OCI-LY1 (cell line): ENCODE data around the gene GULP1.

ENCODE experiments used
- CTCF ChIP-seq: fragments of 200-600 bp; sonication (generic), shearing (Covaris generic); IDR thresholded peaks from 2 replicates; pipeline ENCODE4 v1.5.1; 2017; ENCODE audit warnings: mild to moderate bottlenecking, antibody characterized with exemption, low read length, moderate library complexity, mixed read lengths
- EZH2 ChIP-seq: fragments of 200-600 bp; sonication (generic), shearing (Covaris generic); IDR thresholded peaks from 2 replicates; pipeline ENCODE4 v1.8.0; 2017; ENCODE audit warnings: borderline replicate concordance, mixed run types, mild to moderate bottlenecking, antibody characterized with exemption, low read length, moderate library complexity, mixed read lengths

DNA sequence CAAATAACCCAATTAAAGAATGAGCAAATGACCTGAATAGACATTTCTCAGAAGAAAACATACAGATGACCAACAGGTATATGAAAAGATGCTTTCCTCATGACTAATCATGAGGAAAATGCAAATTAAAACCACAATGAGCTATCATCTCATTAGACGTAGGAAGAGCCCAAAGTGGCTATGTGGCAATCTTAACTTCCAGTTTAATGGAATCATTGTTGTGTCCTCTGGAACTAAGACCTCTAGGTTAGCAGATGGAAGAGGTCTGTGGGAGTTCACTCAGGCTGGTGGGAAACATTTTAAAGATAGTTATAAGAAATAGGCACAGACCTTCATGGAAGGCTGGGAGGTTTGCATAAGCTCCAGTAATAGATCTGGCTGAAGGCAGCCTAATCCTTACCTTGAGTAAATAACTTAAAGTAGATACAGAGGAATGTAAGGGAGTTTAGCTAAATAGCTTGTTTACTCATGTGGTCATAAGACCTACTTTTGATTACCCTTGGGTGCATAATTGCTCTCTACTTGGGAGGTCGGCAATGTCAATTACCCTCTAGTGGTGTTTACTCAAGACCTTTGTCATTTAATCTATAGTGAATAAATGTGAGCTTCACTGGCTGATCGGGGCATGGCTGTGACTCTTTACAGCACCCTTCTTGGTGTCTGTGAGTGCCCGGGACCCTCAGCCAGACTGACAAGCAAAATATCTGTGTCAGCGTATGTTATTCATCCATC is 119.0 kb downstream of the GULP1 start:
- TF ChIP-seq CTCF, result no peak
- no peak for TF ChIP-seq EZH2
